Tibial nerve (tissue), 4 donors: Measurements from ENCODE around the gene DENND1A. TPM values are rescaled to one million over a fixed set of nuclear protein-coding genes. Genes with fewer than 3 reads are reported as not detected.

ENCODE experiments used
- DNase-seq, 2 donors: peaks; one replicate each; pipeline ENCODE4 v3.0.0-alpha.2; 2019; ENCODE audit warnings: low spot score in 2 of 2
- H3K27ac ChIP-seq, 4 donors: fragments of 200-600 bp; sonication (generic) in 3 of 4; one replicate each; pipeline ENCODE4 v1.5.1; 2017 to 2019; ENCODE audit warnings: mild to moderate bottlenecking in 1 of 4
- H3K27me3 ChIP-seq, 2 donors: fragments of 200-600 bp; sonication (generic) in 1 of 2; one replicate each; pipeline versions ENCODE4 v1.5.1 to v1.6.0; 2017 to 2019
- H3K36me3 ChIP-seq, 3 donors: fragments of 200-600 bp; sonication (generic); one replicate each; pipeline ENCODE4 v1.5.1; 2018 to 2019
- H3K4me1 ChIP-seq, 4 donors: fragments of 200-600 bp; sonication (generic) in 3 of 4; one replicate each; pipeline ENCODE4 v1.5.1; 2017 to 2019
- H3K4me3 ChIP-seq, 4 donors: fragments of 200-600 bp; sonication (generic) in 3 of 4; one replicate each; pipeline ENCODE4 v1.5.1; 2017 to 2019; ENCODE audit warnings: mild to moderate bottlenecking in 1 of 4, moderate library complexity in 1 of 4
- H3K9me3 ChIP-seq, 4 donors: fragments of 200-600 bp; sonication (generic) in 3 of 4; one replicate each; pipeline ENCODE4 v1.5.1; 2017 to 2019
- EP300 ChIP-seq, 2 donors: sonication (generic); formaldehyde crosslinking; IDR thresholded peaks; one replicate each; pipeline ENCODE4 v1.6.1; 2017; ENCODE audit warnings: antibody characterized with exemption in 2 of 2, mild to moderate bottlenecking in 1 of 2
- POLR2A ChIP-seq, 2 donors: fragments of 450-650 bp; IDR thresholded peaks; one replicate each; pipeline ENCODE4 v1.6.1; 2017; ENCODE audit warnings: antibody characterized with exemption in 2 of 2, mild to moderate bottlenecking in 2 of 2, moderate library complexity in 2 of 2
- WGBS, 2 donors: methylation state at CpG; one replicate each; pipeline ENCODE4 v1.1.5; 2018; 5-methylcytosine and 5-hydroxymethylcytosine counted together
- total RNA-seq, 4 donors: library from RNA; depleted of rRNA; stranded (reverse); fragments of >200 nt; gene quantifications; one replicate each; pipeline ENCODE4 v1.1.0, GENCODE V29; 2016
- TF ChIP-seq, protein P1 (sequence below), 5 experiments: fragments of 200-600 bp in 3 of 5; fragments of 450-650 bp in 2 of 5; sonication (generic) in 3 of 5; IDR thresholded peaks; one replicate each; pipeline ENCODE4 v1.5.1; 2016 to 2019; ENCODE audit warnings: antibody characterized with exemption in 5 of 5, mild to moderate bottlenecking in 3 of 5, moderate library complexity in 2 of 5

Gene DENND1A
- total RNA-seq, 4 donors from 2014 or later, result 17.5 to 34.8 (median 20.1) TPM

DNA sequence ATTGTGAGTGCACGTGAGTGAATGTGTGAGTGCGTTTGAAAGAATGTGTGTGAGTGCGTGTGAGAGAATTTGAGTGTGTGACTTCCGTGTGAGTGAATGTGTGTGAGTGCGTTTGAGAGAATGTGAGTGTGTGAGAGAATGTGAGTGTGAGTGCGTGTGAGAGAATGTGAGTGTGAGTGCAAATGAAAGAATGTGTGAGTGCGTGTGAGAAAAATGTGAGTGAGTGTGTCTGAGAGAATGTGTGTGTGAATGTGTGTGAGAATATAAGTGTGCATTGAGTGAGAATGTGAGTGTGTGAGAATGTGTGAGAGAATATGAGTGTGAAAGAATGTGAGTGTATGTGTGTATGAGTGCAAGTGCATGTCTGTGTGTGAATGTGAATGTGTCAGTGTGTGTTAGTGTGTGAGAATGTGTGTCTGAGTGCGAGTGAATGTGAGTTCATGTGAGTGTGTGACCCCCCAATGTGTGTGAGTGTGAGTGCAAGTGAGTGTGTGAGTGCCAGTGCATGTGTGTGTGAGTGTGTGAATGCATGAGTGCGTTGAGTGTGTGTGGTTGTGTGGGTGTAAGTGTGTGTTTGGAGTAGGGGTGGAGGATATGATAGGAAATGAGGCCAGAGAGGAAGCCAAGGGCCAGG, 43.8 kb upstream of the DENND1A start:
- Histone ChIP-seq H3K36me3 (no peaks in the 10 kb centered on the region), H3K27me3 (peaks cover 0 to 21% of the 10 kb centered on the region in 2 donors), H3K4me1 (no peaks in the 10 kb centered on the region), H3K4me3 (no peak overlapping the region), H3K9me3 (no peaks in the 10 kb centered on the region), H3K27ac (no peak overlapping the region)
- no peak for TF ChIP-seq EP300 (IDR thresholded peaks at IDR 0.05)
- TF ChIP-seq, protein P1, sequence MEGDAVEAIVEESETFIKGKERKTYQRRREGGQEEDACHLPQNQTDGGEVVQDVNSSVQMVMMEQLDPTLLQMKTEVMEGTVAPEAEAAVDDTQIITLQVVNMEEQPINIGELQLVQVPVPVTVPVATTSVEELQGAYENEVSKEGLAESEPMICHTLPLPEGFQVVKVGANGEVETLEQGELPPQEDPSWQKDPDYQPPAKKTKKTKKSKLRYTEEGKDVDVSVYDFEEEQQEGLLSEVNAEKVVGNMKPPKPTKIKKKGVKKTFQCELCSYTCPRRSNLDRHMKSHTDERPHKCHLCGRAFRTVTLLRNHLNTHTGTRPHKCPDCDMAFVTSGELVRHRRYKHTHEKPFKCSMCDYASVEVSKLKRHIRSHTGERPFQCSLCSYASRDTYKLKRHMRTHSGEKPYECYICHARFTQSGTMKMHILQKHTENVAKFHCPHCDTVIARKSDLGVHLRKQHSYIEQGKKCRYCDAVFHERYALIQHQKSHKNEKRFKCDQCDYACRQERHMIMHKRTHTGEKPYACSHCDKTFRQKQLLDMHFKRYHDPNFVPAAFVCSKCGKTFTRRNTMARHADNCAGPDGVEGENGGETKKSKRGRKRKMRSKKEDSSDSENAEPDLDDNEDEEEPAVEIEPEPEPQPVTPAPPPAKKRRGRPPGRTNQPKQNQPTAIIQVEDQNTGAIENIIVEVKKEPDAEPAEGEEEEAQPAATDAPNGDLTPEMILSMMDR (IDR thresholded peaks at IDR 0.05), result no peak
- no peak for TF ChIP-seq POLR2A (IDR thresholded peaks at IDR 0.05)
- no peak for DNase-seq
- 92 to 93% methylated on average over 9 of the region's 9 CpGs for WGBS, 2 donors

DNA sequence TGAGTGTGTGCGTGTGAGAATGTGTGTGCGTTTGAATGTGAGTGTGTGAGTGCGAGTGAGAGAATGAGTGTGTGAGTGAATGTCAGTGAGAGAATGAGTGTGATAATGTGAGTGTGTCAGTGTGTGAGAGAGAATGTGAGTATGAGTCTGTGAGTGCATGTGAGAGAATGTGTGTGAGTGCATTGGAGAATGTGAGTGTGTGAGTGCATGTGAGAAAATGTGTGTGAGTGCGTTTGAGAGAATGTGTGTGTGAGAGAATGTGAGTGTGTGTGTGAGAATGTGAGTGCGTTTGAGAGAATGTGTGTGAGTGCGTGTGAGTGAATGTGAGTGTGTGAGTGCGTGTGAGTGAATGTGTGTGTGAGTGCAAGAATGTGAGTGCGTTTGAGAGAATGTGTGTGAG, 42.7 kb upstream of the DENND1A start:
- Histone ChIP-seq H3K9me3 (no peaks in the 10 kb centered on the region), H3K36me3 (no peaks in the 10 kb centered on the region), H3K4me1 (no peaks in the 10 kb centered on the region), H3K27me3 (peaks cover 0 to 31% of the 10 kb centered on the region in 2 donors), H3K4me3 (no peak overlapping the region), H3K27ac (no peak overlapping the region)
- TF ChIP-seq, protein P1 (IDR thresholded peaks at IDR 0.05), result no peak
- TF ChIP-seq POLR2A (IDR thresholded peaks at IDR 0.05) (no peak), EP300 (IDR thresholded peaks at IDR 0.05) (no peak)
- 92 to 96% methylated on average over 8 of the region's 8 CpGs for whole genome bisulfite sequencing, 2 donors
- DNase-seq, result no peak

DNA sequence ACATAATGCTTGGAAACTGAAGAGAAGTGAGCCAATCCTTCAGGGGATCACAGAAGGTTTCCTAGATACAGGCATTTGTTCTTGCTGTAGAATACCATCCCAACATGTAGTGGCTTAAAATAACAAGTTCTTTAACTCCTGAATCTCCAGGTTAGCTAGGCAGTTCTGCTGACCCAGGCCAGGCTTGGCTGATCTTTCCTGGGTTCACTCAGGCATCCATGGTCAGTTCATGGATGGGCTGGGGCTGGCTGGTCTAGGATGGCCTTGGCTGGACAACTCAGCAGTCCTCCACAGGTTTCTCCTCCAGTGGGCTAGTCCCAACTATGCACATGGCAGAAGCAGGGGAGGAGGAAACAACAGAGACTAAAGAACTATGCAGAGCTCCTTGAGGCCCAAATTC, 37.4 kb upstream of the DENND1A start:
- H3K4me1 ChIP-seq, result no peaks in the 10 kb centered on the region
- H3K27me3 ChIP-seq, result peaks cover 0 to 36% of the 10 kb centered on the region in 2 donors
- H3K36me3 ChIP-seq, result no peaks in the 10 kb centered on the region
- no peak overlapping the region for H3K27ac ChIP-seq
- TF ChIP-seq EP300 (IDR thresholded peaks at IDR 0.05) (no peak), POLR2A (IDR thresholded peaks at IDR 0.05) (no peak)
- TF ChIP-seq, protein P1 (IDR thresholded peaks at IDR 0.05), result no peak
- no peak overlapping the region for H3K4me3 ChIP-seq
- no peaks in the 10 kb centered on the region for H3K9me3 ChIP-seq
- no peak for DNase-seq

DNA sequence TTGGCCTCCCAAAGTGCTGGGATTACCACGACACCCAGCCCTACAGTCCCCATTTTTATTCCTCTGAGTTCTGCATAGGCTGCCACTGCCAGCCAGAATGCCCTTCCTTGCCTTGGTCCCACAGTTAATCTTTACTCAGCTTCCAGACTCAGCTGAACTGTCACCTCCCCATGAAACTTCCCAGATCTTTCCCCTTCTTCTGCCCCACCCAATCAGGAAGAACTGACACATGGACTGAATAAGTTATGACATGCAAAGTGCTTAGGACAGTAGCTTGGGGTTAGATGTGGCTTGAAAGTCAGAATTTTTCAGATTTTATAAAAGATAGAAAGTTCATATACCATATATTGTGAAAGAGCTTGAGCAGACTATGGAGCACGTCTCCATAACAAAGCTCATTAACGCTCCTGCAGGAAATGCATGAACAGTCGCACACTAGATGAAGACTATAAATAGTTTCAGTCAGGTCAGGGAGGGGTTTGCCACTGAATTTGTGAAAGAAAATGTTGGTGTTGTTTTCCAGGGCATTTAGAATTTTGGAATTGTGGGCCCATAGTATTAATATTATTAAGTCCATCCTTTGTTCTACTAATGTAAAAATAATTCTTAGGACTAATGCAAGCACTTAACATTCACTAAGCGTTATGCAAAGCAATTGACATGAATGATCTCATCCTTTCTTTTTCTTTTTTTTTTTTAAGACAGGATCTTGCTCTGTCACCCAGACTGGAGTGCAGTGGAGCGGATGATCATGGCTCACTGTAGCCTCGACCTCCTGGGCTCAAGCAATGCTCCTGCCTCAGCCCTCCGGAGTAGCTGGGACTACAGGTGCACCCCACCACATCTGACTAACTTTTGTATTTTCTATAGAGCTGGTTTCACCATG, 36.1 kb upstream of the DENND1A start:
- TF ChIP-seq, protein P1 (IDR thresholded peaks at IDR 0.05), result no peak
- TF ChIP-seq EP300 (IDR thresholded peaks at IDR 0.05) (no peak), POLR2A (IDR thresholded peaks at IDR 0.05) (no peak)
- no peaks in the 10 kb centered on the region for H3K36me3 ChIP-seq
- no peak for DNase-seq
- H3K27me3 ChIP-seq, result peaks cover 0 to 35% of the 10 kb centered on the region in 2 donors
- no peak overlapping the region for H3K4me3 ChIP-seq
- 56 to 58% methylated on average over 8 of the region's 8 CpGs for WGBS, 2 donors
- H3K4me1 ChIP-seq, result no peaks in the 10 kb centered on the region
- no peaks in the 10 kb centered on the region for H3K9me3 ChIP-seq
- no peak overlapping the region for H3K27ac ChIP-seq

DNA sequence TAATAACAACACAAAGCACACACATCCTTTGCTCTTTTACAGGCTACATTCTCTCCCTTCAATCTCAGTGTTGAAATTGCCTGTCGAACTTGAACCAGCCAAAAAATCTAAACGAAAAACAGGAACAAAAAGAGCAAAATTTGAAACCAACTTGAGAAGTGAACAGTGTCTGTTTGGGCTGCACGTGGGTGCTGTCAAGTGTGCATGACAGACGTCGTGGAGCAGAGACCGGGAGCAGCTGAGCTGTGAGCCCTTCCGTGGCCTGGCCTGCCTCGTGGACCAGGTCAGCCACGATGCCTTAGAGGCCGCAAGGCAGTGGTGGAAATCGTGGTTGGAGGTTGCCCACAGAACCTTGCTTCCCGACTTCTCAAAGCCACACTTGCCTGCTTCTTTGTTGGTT, 34.8 kb upstream of the DENND1A start:
- Histone ChIP-seq H3K27me3 (peaks cover 0 to 22% of the 10 kb centered on the region in 2 donors), H3K9me3 (peaks cover 0 to 2% (median 0%) of the 10 kb centered on the region in 4 donors), H3K27ac (no peak overlapping the region), H3K4me1 (no peaks in the 10 kb centered on the region), H3K4me3 (no peak overlapping the region), H3K36me3 (no peaks in the 10 kb centered on the region)
- 65 to 71% methylated on average over 12 of the region's 12 CpGs for WGBS, 2 donors
- no peak for DNase-seq
- TF ChIP-seq EP300 (IDR thresholded peaks at IDR 0.05) (no peak), POLR2A (IDR thresholded peaks at IDR 0.05) (no peak)
- TF ChIP-seq, protein P1 (IDR thresholded peaks at IDR 0.05), result no peak
